ENCODE results near the gene RNFT2.

Gene RNFT2

DNA sequence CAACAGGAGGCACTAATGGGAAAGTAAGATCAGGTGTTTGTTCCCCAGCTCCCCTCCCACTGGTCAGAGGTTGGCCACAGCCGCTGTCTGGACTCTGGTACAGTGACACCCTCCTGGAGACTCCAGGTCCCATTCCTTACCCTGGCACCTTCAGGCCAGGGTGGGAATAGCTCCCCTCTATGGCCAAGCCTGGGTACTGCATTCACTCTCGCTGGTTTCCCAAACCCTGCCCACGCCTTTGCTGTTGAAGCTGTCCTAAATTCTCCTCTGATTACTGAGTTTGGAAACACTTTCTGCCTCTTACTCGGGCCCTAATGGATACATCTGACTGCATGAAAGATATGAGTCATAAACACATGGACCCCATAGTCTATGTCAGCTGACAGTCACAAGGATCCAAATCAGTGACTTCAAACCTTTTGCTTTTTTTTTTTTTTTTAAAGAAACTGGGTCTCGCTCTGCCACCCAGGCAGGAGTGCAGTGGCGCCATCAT lies 125.2 kb downstream of the RNFT2 start:
- Histone ChIP-seq H3K4me3 (ENCODE audit: low read depth, low read length) (no peak overlapping the region), H3K36me3 (ENCODE audit: control insufficient read depth, insufficient read depth, low read length) (no peaks in the 10 kb centered on the region), H3K4me1 (ENCODE audit: control insufficient read depth, insufficient read depth, low read length) (peaks cover 10% of the 10 kb centered on the region), H3K9ac (ENCODE audit: low read depth, low read length) (no peak overlapping the region), H3K27ac (ENCODE audit: low read depth, low read length) (no peak overlapping the region), H3K9me3 (ENCODE audit: control insufficient read depth, insufficient read depth, low read length) (no peaks in the 10 kb centered on the region), H3K27me3 (ENCODE audit: control insufficient read depth, insufficient read depth, low read length) (no peaks in the 10 kb centered on the region)

DNA sequence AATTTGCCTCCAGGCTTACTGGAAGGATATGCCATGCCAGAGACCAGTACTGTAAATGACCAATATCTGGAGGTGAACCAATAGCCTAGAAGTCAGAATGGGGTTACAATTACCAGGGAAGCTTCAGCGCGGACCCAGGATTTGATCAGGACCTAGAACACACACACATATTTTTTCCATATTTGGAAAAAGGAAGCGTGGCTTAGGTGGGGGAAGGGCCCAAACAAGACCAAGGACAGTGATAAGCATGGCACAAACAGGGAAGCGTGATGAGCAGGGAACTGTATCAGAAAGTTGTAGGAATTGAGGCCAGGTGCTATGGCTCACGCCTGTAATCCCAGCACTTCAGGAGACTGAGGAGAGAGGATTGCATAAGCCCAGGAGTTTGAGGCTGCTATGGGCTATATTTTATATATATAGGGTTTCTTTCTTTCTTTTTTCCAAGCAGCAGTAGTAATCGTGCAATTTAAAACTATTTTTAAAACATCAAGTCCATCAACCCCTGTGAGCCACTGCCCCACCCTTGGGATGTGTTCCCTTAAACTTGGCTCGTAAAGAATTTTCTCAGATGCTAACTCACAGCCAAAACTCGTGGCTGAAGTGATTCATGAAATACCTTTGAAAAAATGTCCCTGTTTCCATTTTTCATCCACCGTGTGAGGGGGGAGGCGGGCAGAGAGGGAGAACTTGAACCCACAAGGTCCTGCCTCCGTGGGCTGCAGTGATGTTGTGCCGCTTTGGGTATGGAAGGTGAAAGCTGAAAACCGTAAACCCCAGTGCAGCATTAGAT lies 126.5 kb downstream of the RNFT2 start:
- H3K9me3 ChIP-seq (ENCODE audit: control insufficient read depth, insufficient read depth, low read length): no peaks in the 10 kb centered on the region
- H3K36me3 ChIP-seq (ENCODE audit: control insufficient read depth, insufficient read depth, low read length): no peaks in the 10 kb centered on the region
- H3K4me1 ChIP-seq (ENCODE audit: control insufficient read depth, insufficient read depth, low read length): no peaks in the 10 kb centered on the region
- H3K9ac ChIP-seq (ENCODE audit: low read depth, low read length): no peak overlapping the region
- H3K27ac ChIP-seq (ENCODE audit: low read depth, low read length): no peak overlapping the region
- no peaks in the 10 kb centered on the region for H3K27me3 ChIP-seq (ENCODE audit: control insufficient read depth, insufficient read depth, low read length)
- H3K4me3 ChIP-seq (ENCODE audit: low read depth, low read length): no peak overlapping the region

DNA sequence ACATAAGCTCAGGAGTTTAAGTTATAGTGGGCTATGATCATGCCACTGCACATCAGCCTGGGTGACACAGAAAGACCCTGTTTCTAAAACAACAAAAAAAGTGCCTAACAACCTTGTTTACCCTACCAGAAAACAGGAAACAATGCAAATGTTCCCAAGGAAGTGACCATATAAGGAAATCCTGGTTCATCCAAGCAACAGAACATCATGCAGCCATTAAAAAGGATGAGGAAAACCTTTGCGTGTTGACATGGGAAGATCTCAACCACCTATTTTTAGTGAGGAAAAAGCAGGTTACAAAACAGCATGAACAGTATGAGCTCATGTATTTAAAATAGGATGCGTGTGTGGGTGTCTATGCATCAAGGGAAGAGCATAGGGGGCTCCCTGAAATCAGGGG lies 129.4 kb downstream of the RNFT2 start:
- no peaks in the 10 kb centered on the region for H3K36me3 ChIP-seq (ENCODE audit: control insufficient read depth, insufficient read depth, low read length)
- H3K27ac ChIP-seq (ENCODE audit: low read depth, low read length): no peak overlapping the region
- no peak overlapping the region for H3K4me3 ChIP-seq (ENCODE audit: low read depth, low read length)
- H3K9me3 ChIP-seq (ENCODE audit: control insufficient read depth, insufficient read depth, low read length): no peaks in the 10 kb centered on the region
- no peaks in the 10 kb centered on the region for H3K27me3 ChIP-seq (ENCODE audit: control insufficient read depth, insufficient read depth, low read length)
- H3K4me1 ChIP-seq (ENCODE audit: control insufficient read depth, insufficient read depth, low read length): no peaks in the 10 kb centered on the region
- no peak overlapping the region for H3K9ac ChIP-seq (ENCODE audit: low read depth, low read length)

DNA sequence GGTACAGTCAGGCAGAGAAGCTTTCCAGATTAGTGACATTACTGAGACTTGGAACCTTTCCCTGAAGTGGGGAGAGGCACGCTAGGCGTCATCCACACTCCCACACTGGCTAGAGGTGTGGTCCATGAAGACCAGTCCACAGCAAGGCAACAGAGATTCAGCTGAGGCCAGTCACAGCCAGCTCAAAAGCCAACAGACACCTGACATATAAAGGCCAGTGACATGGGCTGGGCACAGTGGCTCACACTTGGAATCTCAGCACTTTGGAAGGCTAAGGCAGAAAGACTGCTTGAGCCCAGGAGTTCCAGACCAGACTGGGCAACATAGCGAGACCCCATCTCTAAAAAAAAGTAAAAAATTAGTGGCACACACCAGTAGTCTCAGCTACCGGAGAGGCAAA lies 132.2 kb downstream of the RNFT2 start:
- Histone ChIP-seq H3K9ac (ENCODE audit: low read depth, low read length) (no peak overlapping the region), H3K9me3 (ENCODE audit: control insufficient read depth, insufficient read depth, low read length) (no peaks in the 10 kb centered on the region), H3K4me3 (ENCODE audit: low read depth, low read length) (no peak overlapping the region), H3K27me3 (ENCODE audit: control insufficient read depth, insufficient read depth, low read length) (no peaks in the 10 kb centered on the region), H3K4me1 (ENCODE audit: control insufficient read depth, insufficient read depth, low read length) (no peaks in the 10 kb centered on the region), H3K36me3 (ENCODE audit: control insufficient read depth, insufficient read depth, low read length) (no peaks in the 10 kb centered on the region), H3K27ac (ENCODE audit: low read depth, low read length) (no peak overlapping the region)

DNA sequence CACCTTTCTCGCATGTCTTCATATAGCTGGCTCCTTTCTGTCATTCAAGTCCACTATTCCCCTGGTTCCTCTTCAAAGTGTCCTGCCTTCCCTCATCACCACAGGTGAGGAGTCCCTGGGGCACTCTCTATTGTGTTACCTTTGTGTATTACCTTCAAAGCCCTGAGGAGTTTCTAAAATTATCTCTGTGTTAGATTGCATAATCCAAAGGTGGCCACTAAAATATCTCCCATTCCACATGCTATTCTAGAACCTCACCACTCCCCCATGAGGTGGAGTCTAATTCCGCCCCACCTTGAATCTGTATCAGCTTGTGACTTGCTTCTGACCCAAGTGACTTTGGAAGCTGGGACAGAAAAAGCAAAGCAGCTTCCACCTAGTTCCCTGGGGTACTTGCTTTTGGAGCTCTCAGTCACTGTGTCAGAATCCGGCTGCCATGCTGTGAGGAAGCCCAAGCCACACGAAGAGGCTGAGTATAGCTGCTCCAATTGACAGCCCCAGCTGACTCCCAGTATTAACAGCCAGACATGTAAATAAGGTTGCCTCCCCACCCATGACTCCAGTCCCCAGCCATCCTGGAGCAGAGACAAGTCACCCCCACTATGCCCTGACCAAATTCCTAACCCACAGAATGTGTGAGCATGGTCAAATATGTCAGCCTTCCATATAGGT lies 136.3 kb downstream of the RNFT2 start:
- Histone ChIP-seq H3K27me3 (ENCODE audit: control insufficient read depth, insufficient read depth, low read length) (peaks cover 33% of the 10 kb centered on the region), H3K9ac (ENCODE audit: low read depth, low read length) (no peak overlapping the region), H3K36me3 (ENCODE audit: control insufficient read depth, insufficient read depth, low read length) (no peaks in the 10 kb centered on the region), H3K9me3 (ENCODE audit: control insufficient read depth, insufficient read depth, low read length) (no peaks in the 10 kb centered on the region), H3K4me1 (ENCODE audit: control insufficient read depth, insufficient read depth, low read length) (peaks cover 13% of the 10 kb centered on the region), H3K4me3 (ENCODE audit: low read depth, low read length) (no peak overlapping the region), H3K27ac (ENCODE audit: low read depth, low read length) (no peak overlapping the region)

DNA sequence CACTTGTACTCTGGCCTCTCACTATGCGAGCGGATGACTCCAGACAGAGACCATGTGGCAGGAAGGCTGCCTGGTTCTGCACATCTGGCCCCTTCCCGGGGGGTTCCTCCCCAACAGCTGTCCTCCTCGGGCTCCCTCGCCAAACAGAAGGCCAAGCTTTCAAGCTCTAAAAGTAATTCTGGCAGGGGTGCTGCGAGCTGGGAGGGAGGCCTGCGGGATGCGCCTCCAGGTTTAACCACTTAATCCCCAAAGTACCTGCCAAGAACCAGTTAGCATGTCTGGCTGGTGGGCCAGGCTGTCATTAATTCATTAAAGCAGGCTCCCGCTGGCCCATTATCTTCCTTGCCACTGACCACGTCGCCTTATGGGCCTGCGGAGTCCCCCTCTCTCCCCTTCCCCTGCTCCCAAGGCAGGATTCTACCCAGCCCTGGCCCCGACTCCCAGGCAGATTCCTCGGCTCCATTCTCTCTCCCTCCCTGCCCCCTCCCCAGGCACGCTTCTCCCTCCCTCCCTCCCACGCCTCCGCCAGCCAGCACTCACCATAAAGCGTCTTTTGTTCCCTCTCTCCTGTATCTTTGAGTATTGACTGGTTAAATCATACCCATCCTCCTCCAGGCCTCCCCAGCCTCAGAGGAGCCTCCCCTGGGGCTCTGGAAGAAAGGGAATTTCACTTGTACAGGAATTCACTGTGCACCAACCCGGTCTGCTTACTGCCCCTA lies 138.2 kb downstream of the RNFT2 start:
- Histone ChIP-seq H3K4me3 (ENCODE audit: low read depth, low read length) (peak overlapping the region; percentile 48), H3K27me3 (ENCODE audit: control insufficient read depth, insufficient read depth, low read length) (peaks cover 48% of the 10 kb centered on the region), H3K36me3 (ENCODE audit: control insufficient read depth, insufficient read depth, low read length) (no peaks in the 10 kb centered on the region), H3K9me3 (ENCODE audit: control insufficient read depth, insufficient read depth, low read length) (no peaks in the 10 kb centered on the region), H3K27ac (ENCODE audit: low read depth, low read length) (peak overlapping the region; percentile 60), H3K4me1 (ENCODE audit: control insufficient read depth, insufficient read depth, low read length) (peaks cover 22% of the 10 kb centered on the region), H3K9ac (ENCODE audit: low read depth, low read length) (no peak overlapping the region)

DNA sequence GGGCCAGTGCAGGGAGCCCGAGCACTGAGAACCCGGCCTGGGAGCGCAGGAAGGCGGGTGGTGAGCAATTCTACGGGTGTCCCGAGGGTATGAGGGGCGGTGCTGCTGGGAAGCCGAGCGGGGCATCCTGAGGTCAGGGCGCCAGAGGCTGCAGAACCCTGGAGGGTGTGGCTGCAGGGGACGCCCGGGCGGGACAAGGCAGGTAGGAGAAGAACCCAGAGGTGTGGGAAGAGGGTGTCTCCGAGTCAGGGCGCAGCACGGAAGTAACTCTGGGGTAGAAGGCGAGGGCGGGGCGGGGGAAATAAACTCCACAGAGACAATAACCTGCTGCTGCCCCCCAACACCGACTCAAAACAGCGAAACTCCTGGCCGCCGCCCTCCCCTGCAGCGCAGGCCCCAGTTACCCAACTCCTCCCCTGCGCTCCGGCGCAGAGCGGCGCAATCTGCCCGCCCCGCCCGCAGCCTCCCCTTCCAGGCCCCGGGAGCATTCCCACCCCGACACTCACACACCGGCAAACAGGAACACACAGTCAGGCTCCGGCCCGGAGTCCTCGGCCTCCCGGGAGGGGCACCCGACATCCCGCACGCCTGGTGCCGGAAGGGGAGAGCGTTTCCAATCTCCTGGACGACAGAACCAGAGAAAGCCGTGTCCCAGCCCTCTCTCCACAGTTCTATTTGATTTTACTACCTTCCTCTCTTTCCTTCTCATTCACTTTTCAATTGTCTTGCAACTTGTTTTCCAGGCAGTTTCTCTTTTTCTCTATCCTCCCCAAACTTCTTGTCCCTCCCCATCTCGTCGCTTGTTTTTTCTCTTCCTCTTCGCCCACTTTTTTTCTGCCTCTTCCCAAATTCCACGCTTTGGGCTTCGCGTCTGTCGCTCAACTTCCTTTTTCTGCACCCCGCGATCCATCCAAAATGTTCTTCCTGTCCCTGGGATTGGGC lies 140.7 kb downstream of the RNFT2 start:
- Histone ChIP-seq H3K27me3 (ENCODE audit: control insufficient read depth, insufficient read depth, low read length) (peaks cover 72% of the 10 kb centered on the region), H3K9me3 (ENCODE audit: control insufficient read depth, insufficient read depth, low read length) (no peaks in the 10 kb centered on the region), H3K9ac (ENCODE audit: low read depth, low read length) (no peak overlapping the region), H3K4me3 (ENCODE audit: low read depth, low read length) (peak overlapping the region; percentile 78), H3K4me1 (ENCODE audit: control insufficient read depth, insufficient read depth, low read length) (peaks cover 30% of the 10 kb centered on the region), H3K27ac (ENCODE audit: low read depth, low read length) (no peak overlapping the region), H3K36me3 (ENCODE audit: control insufficient read depth, insufficient read depth, low read length) (no peaks in the 10 kb centered on the region)

DNA sequence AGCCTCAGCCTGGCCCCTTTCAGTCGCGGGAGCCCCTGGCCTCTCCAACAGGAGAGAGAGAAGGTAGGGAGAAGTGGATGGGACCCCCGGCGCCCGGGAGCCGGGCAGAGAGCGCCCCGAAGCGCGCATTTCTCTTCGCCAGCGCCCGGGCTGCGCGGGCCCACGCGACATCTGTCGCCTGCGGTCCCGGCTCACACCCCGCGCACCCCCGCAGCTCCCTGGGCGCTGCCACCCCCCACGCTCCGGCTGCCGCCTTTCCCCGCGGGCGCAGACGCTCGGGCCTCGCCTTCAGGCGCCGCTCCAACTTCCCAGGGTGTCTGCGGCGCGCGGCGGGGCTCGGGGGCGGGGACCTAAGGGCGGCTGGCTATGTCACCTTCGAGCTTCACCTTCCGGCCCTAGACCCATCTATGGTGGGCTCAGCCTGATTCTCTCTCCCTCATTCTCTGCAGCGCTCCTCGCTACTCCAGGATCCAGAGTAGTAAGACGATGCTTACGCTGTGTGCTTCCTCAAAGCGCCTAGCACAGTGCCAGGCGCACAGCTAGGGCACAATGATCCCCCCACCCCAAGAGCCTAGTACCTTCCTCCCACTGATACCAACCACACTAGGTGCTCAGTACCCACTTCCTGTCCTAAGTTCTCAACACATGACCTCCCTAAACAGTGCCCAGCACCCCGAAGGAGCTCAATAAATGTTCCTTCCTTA lies 141.5 kb downstream of the RNFT2 start:
- Histone ChIP-seq H3K27ac (ENCODE audit: low read depth, low read length) (no peak overlapping the region), H3K4me3 (ENCODE audit: low read depth, low read length) (peak overlapping the region; percentile 78), H3K4me1 (ENCODE audit: control insufficient read depth, insufficient read depth, low read length) (peaks cover 30% of the 10 kb centered on the region), H3K9me3 (ENCODE audit: control insufficient read depth, insufficient read depth, low read length) (no peaks in the 10 kb centered on the region), H3K27me3 (ENCODE audit: control insufficient read depth, insufficient read depth, low read length) (peaks cover 74% of the 10 kb centered on the region), H3K9ac (ENCODE audit: low read depth, low read length) (no peak overlapping the region), H3K36me3 (ENCODE audit: control insufficient read depth, insufficient read depth, low read length) (no peaks in the 10 kb centered on the region)

DNA sequence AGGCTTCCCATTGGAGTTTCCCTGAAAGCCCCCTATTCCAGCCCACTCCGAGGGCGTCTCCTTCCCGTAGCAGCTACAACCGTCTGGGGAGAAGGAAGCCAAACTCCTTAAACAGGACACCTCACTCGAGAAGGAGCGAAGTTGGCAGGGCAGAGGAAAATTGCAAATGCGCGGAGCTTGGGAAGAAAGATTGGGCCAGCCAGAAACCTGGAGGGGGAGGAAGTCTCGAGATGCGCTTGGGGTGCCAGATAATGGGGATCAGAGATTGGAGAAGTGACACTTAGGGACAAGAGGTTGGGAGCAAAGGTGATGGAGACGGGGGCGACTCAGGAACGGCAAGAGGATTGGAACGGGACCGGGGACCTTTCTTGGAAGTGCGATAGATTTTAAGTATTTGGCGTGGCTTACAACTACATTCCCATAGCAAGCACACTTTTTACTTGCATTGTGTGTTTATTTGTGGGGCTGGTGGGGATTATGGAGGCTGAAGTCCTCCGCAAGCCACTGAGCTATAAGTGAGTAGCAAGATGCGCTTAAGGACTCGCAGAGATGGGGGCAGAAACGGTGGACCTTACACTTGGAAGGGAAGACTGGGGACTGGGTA lies 142.2 kb downstream of the RNFT2 start:
- Histone ChIP-seq H3K27ac (ENCODE audit: low read depth, low read length) (no peak overlapping the region), H3K4me1 (ENCODE audit: control insufficient read depth, insufficient read depth, low read length) (peaks cover 30% of the 10 kb centered on the region), H3K4me3 (ENCODE audit: low read depth, low read length) (peak overlapping the region; percentile 78), H3K36me3 (ENCODE audit: control insufficient read depth, insufficient read depth, low read length) (no peaks in the 10 kb centered on the region), H3K9ac (ENCODE audit: low read depth, low read length) (0 out of 2 replicates have a peak overlapping the region, but pooled peaks have one; percentile 70), H3K9me3 (ENCODE audit: control insufficient read depth, insufficient read depth, low read length) (no peaks in the 10 kb centered on the region), H3K27me3 (ENCODE audit: control insufficient read depth, insufficient read depth, low read length) (peaks cover 74% of the 10 kb centered on the region)
